Loucy (cell line): ENCODE data around the gene RABAC1.
"Not testable (repeated sequence)": the region's sequence is repeated elsewhere in the genome, so short reads cannot be mapped to it uniquely, and the experiment has no call there.

ENCODE experiments used
- H2AFZ ChIP-seq: fragments of 200-600 bp; sonication (generic); 2 replicates; pipeline ENCODE4 v1.6.0; 2016; ENCODE audit warnings: antibody characterized with exemption, mild to moderate bottlenecking, low read length, moderate library complexity
- H3F3A ChIP-seq: fragments of 200-600 bp; 2 replicates; pipeline ENCODE4 v1.6.0; 2016; ENCODE audit warnings: antibody characterized with exemption, low read depth, mild to moderate bottlenecking
- H3K27me3 ChIP-seq: fragments of 200-600 bp; sonication (generic); 2 replicates; pipeline ENCODE4 v1.6.1; 2014; ENCODE audit warnings: low read length, mild to moderate bottlenecking; ENCODE audit not compliant: insufficient read depth, poor library complexity, severe bottlenecking
- H3K36me3 ChIP-seq: fragments of 200-600 bp; sonication (generic); 2 replicates; pipeline ENCODE4 v1.6.1; 2016; ENCODE audit warnings: low read length; ENCODE audit not compliant: insufficient read depth
- H3K4me1 ChIP-seq: fragments of 200-600 bp; sonication (generic); 2 replicates; pipeline ENCODE4 v1.5.1; 2014; ENCODE audit warnings: low read length, mild to moderate bottlenecking; ENCODE audit not compliant: insufficient read depth, poor library complexity, severe bottlenecking
- H3K4me2 ChIP-seq: fragments of 200-600 bp; sonication (generic); 2 replicates; pipeline ENCODE4 v1.6.0; 2014; ENCODE audit warnings: antibody characterized with exemption, low read length, low read depth, mild to moderate bottlenecking; ENCODE audit not compliant: poor library complexity, severe bottlenecking
- H3K4me3 ChIP-seq: fragments of 200-600 bp; sonication (generic); 2 replicates; pipeline ENCODE4 v1.5.1; 2014; ENCODE audit warnings: low read length, mild to moderate bottlenecking, mixed read lengths; ENCODE audit not compliant: poor library complexity, severe bottlenecking
- H3K79me2 ChIP-seq: fragments of 200-600 bp; sonication (generic); 2 replicates; pipeline ENCODE4 v1.6.1; 2014; ENCODE audit warnings: low read length; ENCODE audit not compliant: insufficient read depth
- H3K9ac ChIP-seq: fragments of 200-600 bp; sonication (generic); 2 replicates; pipeline ENCODE4 v1.6.0; 2014; ENCODE audit warnings: mild to moderate bottlenecking, low read depth, low read length, moderate library complexity; ENCODE audit not compliant: poor library complexity, severe bottlenecking
- H3K9me2 ChIP-seq: fragments of 200-600 bp; sonication (generic); replicated peaks from 2 replicates; pipeline ENCODE4 v1.6.1; 2016; ENCODE audit warnings: low read depth, low read length, mixed read lengths
- H3K9me3 ChIP-seq: fragments of 200-600 bp; sonication (generic); 2 replicates; pipeline ENCODE4 v1.6.1; 2014; ENCODE audit warnings: mild to moderate bottlenecking, antibody characterized with exemption, low read length, low read depth; ENCODE audit not compliant: insufficient read depth
- H4K20me1 ChIP-seq: fragments of 200-600 bp; sonication (generic); 2 replicates; pipeline ENCODE4 v1.6.0; 2014; ENCODE audit warnings: antibody characterized with exemption, low read length, mild to moderate bottlenecking; ENCODE audit not compliant: insufficient read depth, poor library complexity, severe bottlenecking
- CTCF ChIP-seq: fragments of 200-600 bp; sonication (generic); conservative IDR thresholded peaks from 2 replicates; pipeline ENCODE4 v1.5.1; 2014; ENCODE audit warnings: mild to moderate bottlenecking, antibody characterized with exemption, low read length
- EZH2phosphoT487 ChIP-seq: fragments of 200-600 bp; IDR thresholded peaks from 2 replicates; pipeline ENCODE4 v1.6.1; 2018; ENCODE audit warnings: antibody characterized with exemption, mild to moderate bottlenecking, moderate library complexity, borderline replicate concordance

The RABAC1 gene

GRCh38 chr19:41915021-41915775 lies 43.9 kb downstream of the RABAC1 start:
- H3F3A ChIP-seq = no peaks in the 10 kb centered on the region
- H2AFZ ChIP-seq = no peak overlapping the region
- TF ChIP-seq CTCF (no peak), EZH2phosphoT487 (no peak)
- no peaks in the 10 kb centered on the region for H3K9me2 ChIP-seq
- no peaks in the 10 kb centered on the region for H3K9me3 ChIP-seq
- no peaks in the 10 kb centered on the region; the same call in 1 of the 2 replicates for H3K36me3 ChIP-seq
- no peaks in the 10 kb centered on the region for H3K4me1 ChIP-seq
- no peak overlapping the region for H3K4me3 ChIP-seq
- H4K20me1 ChIP-seq = no peaks in the 10 kb centered on the region
- no peaks in the 10 kb centered on the region for H3K27me3 ChIP-seq
- H3K9ac ChIP-seq = no peak overlapping the region
- no peak overlapping the region for H3K4me2 ChIP-seq
- H3K79me2 ChIP-seq = no peaks in the 10 kb centered on the region

- not testable (repeated sequence) for H3K9me3 ChIP-seq, H3K4me2 ChIP-seq, H3K79me2 ChIP-seq, H3K36me3 ChIP-seq, H2AFZ ChIP-seq, H3K4me1 ChIP-seq, H4K20me1 ChIP-seq, H3K9me2 ChIP-seq, H3K4me3 ChIP-seq, H3K27me3 ChIP-seq, H3F3A ChIP-seq, H3K9ac ChIP-seq
Measured at GRCh38 chr19:41914424-41914834, 44.7 kb downstream of the RABAC1 start.

GRCh38 chr19:41913538-41914423 lies 45.3 kb downstream of the RABAC1 start:
- H3K9me3 ChIP-seq = no peaks in the 10 kb centered on the region
- no peaks in the 10 kb centered on the region for H3F3A ChIP-seq
- H4K20me1 ChIP-seq = no peaks in the 10 kb centered on the region
- no peak overlapping the region for H3K4me2 ChIP-seq
- H3K27me3 ChIP-seq = no peaks in the 10 kb centered on the region
- H3K9ac ChIP-seq = no peak overlapping the region
- no peak overlapping the region for H3K4me3 ChIP-seq
- TF ChIP-seq EZH2phosphoT487 (no peak), CTCF (no peak)
- no peaks in the 10 kb centered on the region for H3K9me2 ChIP-seq
- no peaks in the 10 kb centered on the region; the same call in 1 of the 2 replicates for H3K36me3 ChIP-seq
- no peaks in the 10 kb centered on the region for H3K79me2 ChIP-seq
- H2AFZ ChIP-seq = no peak overlapping the region
- no peaks in the 10 kb centered on the region for H3K4me1 ChIP-seq
